GM19372 (cell line): ENCODE data around the gene CLUH.

Experiments used
- ATAC-seq: cut with Tn5 transposase; IDR thresholded peaks from one replicate; pipeline ENCODE4 v1.9.1; 2021; ENCODE audit warnings: mild to moderate bottlenecking, low read depth, moderate library complexity; ENCODE audit not compliant: unreplicated experiment

CLUH gene

GRCh38 chr17:2722611-2723010 is 11.0 kb upstream of the CLUH start:
- no peak for ATAC-seq

GRCh38 chr17:2721603-2722002 is 10.0 kb upstream of the CLUH start:
- no peak for ATAC-seq

GRCh38 chr17:2719861-2720260 is 8.3 kb upstream of the CLUH start:
- no peak for ATAC-seq

GRCh38 chr17:2718150-2718938 is 6.8 kb upstream of the CLUH start:
- ATAC-seq, result no peak

GRCh38 chr17:2716649-2717048 is 5.1 kb upstream of the CLUH start:
- ATAC-seq, result no peak

GRCh38 chr17:2713881-2714280 is 2.3 kb upstream of the CLUH start:
- no peak for ATAC-seq

GRCh38 chr17:2712300-2713043 is 908 bp upstream of the CLUH start:
- ATAC-seq, result no peak

GRCh38 chr17:2710803-2711607 is 559 bp downstream of the CLUH start:
- ATAC-seq, result peak; percentile 19

GRCh38 chr17:2710071-2710802 is 1.3 kb downstream of the CLUH start:
- no peak for ATAC-seq

- ATAC-seq, result no peak
These were observed 2.3 kb downstream of the CLUH start for GRCh38 chr17:2709183-2709661.

- ATAC-seq, result no peak
These were observed 2.9 kb downstream of the CLUH start for GRCh38 chr17:2708585-2709182.

- no peak for ATAC-seq
These were observed 3.6 kb downstream of the CLUH start for GRCh38 chr17:2707721-2708584.

- ATAC-seq, result no peak
These were observed 4.6 kb downstream of the CLUH start for GRCh38 chr17:2706911-2707510.

- no peak for ATAC-seq
These were observed 5.4 kb downstream of the CLUH start for GRCh38 chr17:2705888-2706795.

- no peak for ATAC-seq
These were observed 6.3 kb downstream of the CLUH start for GRCh38 chr17:2705263-2705662.

GRCh38 chr17:2704890-2705248 is 6.7 kb downstream of the CLUH start:
- ATAC-seq, result no peak

GRCh38 chr17:2704031-2704889 is 7.3 kb downstream of the CLUH start:
- ATAC-seq, result no peak
